Measurements from ENCODE around the gene PLD6.
"Not testable (repeated sequence)": the region's sequence is repeated elsewhere in the genome, so short reads cannot be mapped to it uniquely, and the experiment has no call there.

The PLD6 gene

GRCh38 chr17:17201271-17201670, 4.9 kb downstream of the PLD6 start:
- no peak for DNase-seq (ENCODE audit: low read depth)

DNA sequence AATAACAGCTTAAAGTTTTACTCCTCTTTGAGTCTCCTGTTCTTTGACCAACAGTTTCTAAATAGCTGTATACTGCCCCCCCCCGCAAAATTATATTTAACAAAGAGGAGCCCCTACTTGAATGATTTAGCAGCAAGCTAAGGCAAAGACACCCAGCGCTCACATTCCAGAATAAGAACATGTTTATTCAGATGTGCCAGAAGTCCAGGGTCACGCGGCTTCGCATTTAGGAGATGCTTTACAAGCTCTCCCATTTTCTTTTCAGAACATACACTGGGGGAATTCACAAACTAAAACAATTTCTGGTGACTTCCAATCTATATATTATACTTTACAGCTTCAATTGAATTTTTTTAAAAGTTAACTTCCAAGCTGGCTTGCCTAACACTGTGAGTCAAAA, 5.3 kb downstream of the PLD6 start:
- DNase-seq (ENCODE audit: low read depth), result no peak

- DNase-seq (ENCODE audit: low read depth), result no peak
These were observed 5.8 kb downstream of the PLD6 start for GRCh38 chr17:17200311-17200710.

- no peak for DNase-seq (ENCODE audit: low read depth)
These were observed 7.9 kb downstream of the PLD6 start for GRCh38 chr17:17198281-17198680.

GRCh38 chr17:17196776-17197175, 9.4 kb downstream of the PLD6 start:
- DNase-seq (ENCODE audit: low read depth), result no peak

GRCh38 chr17:17195466-17195865, 10.7 kb downstream of the PLD6 start:
- not testable (repeated sequence) for DNase-seq (ENCODE audit: low read depth)

DNA sequence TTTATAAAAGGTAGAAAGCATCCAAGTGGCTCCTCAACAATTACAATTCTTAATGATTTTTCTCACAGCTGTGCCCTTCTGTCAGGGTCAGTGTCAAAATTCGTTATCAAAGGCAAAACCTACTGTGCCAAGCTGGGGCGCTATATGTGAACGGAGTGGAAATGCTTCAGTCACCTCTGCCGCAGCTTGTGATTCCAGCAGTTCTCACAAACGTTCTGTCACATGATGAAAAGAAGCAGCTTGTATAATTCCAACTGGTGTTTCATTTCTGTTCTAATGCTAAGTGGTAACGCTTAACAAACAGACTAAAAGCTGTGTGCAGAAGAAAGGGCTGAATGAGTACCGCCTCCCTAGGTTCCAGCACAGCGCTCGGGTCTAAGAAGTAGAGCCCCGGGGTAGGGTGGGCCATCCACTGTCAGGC, 14.2 kb downstream of the PLD6 start:
- DNase-seq (ENCODE audit: low read depth), result no peak

GRCh38 chr17:17191346-17191792, 14.8 kb downstream of the PLD6 start:
- no peak for DNase-seq (ENCODE audit: low read depth)

DNA sequence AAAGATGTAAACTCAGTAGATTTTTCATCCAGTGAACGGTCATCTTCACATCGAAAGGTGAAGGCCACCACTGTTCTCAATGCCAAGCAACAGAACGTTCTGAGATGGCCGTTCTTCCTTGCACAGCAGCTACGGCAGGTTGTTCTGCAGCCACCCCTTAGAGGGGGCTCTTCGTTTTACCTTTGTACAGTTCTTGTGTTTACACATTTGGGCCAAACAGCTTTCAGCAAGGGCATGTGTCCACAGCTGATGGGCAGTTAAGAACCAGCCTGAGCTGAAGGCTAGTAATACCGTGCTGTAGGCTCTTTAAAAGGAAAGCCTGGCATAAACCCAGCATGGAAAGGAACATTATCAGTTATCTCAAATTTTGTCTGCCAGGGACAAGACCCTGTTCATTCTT, 15.9 kb downstream of the PLD6 start:
- no peak for DNase-seq (ENCODE audit: low read depth)

DNA sequence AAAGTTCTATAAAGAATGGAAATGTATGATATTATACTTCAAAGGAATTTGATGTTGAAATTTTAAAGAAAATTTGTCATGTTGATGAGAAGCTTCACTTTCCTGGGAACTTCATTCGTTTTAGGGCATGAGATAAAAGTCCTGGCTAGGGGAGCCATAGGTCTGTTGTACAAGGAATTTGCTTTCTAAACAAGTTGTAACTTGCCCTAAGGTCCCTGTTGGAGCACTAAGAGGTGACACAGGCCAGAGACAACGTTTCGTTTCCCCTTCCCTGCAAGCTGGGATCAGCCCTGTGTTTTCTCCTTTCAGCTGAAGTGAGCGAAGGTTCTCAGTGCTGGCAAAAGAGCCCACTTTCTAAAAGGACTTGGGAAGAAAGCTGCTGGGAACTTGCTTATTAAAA, 16.6 kb downstream of the PLD6 start:
- no peak for DNase-seq (ENCODE audit: low read depth)

GRCh38 chr17:17188586-17188985, 17.5 kb downstream of the PLD6 start:
- DNase-seq (ENCODE audit: low read depth), result no peak

DNA sequence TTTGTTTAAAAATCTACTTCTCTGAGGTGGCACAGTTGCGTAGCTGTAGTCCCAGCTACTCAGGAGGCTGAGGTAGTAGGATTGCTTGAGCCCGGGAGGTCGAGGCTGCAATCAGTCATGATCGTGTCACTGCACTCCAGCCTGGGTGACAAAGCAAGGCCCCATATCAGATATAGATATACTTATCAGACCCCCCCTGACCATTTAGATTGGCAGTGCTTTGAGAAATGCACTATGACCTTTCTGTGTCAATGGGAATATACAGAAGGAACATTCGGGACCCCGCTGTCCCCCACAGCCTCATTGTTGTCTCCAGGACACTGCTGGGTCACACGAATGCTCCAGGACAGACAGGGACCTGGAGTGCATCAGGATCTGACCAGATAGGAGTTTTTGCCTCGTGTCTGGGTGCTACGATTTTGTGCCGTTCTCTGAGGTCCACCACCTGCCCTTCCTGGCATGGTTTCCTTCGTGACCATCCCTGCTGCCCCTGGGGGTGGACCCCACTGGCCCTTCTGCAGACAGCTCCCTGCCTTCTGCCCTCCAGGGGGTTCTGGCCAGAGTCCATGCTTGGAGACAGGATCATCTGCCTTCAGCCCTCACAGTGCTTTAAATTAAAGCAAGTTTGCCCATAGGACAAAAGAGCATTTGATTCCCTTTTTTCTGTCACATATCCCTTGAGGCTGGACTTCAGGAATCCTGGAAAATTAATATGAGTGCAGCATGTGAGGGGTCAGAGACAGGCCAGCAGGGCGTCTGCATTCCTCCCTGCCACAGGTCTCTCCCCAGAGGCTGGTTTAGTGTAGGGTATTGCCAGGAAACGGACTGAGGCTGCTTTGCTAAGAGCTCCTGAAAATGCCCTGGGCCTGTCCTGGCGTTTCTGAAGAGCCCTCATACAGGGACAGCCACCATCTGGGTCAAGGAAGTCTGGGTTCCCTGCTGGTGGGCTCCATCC, 19.3 kb downstream of the PLD6 start:
- no peak for DNase-seq (ENCODE audit: low read depth)

GRCh38 chr17:17186051-17186450, 20.1 kb downstream of the PLD6 start:
- no peak for DNase-seq (ENCODE audit: low read depth)

DNA sequence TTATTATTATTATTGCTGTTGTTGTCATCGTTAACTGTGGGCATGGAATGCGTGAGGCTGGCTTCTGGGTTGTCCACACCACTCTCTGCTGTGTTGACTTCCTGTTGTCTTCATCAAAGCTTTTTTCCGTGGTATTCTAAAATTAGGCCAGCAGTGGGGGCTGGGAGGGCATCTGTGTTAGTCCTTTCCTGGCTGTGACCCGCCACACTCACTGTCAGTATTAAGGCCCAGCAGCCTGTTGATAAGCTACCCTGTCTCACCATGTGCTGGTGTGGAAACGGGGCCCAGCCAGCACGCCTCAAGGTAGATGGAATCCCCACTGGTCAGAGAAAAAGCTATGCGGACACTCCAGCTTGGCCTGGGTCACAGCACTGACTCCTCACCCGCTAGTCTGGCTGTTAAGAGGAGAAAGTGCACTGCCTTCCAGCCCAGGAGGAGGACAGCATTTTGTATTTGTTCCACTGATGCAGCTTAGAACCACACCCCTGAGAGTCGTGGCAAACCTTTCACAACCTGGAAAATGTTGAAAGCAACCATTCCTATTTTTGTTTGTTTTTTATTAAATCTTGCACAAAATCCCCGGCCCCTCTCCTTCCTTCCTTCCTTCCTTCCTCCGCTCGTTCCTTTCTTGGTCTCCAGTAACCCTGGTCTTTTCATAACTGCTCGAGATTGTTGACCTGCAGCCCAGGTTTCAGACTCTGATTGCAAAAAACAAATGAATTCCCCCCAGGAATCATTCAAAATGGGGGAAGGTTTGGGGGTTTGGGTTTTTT, 21.0 kb downstream of the PLD6 start:
- DNase-seq (ENCODE audit: low read depth), result not testable (repeated sequence)

- no peak for DNase-seq (ENCODE audit: low read depth)
These were observed 22.4 kb downstream of the PLD6 start for GRCh38 chr17:17183744-17184143.

DNA sequence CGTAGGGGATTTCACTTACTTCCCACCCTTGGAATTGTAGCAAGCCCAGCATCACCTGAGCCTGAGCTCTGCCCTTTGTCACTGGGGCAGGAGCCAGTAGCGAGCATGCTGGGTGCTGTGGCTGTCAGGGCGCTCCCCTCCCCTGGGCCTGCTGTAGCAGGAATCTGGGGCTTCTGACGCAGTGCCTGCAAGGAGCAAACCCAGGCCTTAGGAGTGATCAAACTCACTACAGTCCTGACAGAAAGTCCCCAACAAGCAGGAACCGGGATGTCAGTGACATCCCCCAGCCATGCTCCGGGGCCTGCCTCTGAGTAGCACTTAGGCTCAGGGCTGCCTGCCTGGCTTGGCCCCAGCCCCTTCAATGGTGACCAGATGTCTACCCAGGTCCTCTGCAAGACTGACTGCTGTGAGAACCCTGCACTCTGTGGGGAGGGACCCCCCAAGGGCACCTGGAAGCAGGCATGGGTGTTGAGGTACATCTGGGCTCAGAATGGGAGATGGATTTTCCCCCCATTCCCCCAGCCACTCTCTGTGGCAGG, 23.5 kb downstream of the PLD6 start:
- DNase-seq (ENCODE audit: low read depth), result no peak

- no peak for DNase-seq (ENCODE audit: low read depth)
These were observed 24.2 kb downstream of the PLD6 start for GRCh38 chr17:17181666-17182597.

DNA sequence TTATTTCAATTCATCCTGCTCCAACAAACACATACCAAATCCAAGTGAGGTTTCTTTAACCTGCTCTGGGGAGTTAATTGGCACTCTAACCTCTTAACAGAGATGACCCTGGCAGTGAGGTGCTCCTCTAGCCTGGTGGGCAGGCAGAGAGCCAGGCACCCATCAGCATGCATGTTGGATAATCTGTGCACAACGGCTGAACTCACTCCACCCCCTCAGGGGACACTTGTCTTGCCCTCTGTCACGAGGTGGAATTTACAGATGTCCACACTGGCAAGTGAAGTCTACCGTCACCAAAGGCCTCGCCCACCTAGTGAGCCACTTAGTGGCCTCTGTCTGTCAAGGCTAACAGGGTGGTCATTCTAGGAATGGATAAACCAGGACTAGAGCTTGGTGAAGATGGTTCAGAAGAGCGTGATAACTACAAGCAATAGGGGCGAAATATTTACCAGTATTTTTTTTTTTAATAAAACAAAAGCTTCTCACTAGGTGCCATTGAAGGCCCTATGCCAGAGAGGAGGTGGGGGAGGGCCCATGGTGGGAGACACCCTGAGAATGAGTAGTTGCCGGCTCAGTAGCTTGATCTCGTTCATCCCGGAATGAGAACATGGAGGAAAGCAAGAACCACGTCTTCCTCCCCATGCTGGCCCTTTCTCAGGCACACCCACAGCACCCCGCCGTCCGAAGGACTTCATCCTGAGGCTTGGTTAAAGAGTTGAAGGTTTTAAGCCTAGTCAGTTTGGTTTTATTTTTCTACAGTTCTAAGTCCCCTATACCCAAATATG, 25.2 kb downstream of the PLD6 start:
- no peak for DNase-seq (ENCODE audit: low read depth)

DNA sequence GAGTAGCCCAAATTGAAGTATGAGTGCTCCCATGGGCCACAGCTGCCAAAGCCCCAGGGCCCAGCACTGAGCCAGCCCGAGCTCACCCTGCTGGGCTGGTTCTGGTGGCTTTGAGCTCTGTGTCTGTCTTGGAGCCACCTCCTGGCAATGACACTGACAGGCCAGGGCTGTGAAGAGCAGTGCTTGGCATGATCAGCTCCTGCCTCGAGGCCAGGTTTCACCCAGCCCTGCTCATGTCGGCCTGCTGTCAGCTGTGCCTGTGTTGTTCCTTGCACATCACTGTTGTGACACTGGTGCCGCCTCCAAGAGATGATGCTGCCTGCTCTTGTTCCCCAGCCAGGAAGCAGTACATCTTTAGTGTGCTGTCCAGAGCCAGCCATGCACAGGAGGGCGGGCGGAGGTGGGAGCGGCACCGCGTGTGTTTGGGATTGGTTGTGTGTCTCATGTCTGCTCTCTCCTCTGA, 26.0 kb downstream of the PLD6 start:
- no peak for DNase-seq (ENCODE audit: low read depth)

GRCh38 chr17:17179371-17179827, 26.7 kb downstream of the PLD6 start:
- no peak for DNase-seq (ENCODE audit: low read depth)

DNA sequence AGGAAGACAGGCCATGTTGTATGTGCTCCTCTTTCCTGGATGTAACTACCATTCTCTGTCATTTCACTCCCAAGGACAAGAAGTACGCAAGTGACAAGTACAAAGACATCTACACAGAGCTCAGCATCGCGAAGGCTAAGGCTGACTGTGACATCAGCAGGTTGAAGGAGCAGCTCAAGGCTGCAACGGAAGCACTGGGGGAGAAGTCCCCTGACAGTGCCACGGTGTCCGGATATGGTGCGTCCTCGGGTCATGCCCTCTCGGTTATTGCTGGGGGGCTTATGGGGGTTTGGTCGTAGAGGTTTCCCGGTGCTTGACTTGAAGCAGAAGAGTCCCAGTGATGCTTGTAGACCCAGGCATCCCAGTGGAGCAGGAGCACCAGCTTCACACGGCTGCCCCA, 29.0 kb downstream of the PLD6 start:
- DNase-seq (ENCODE audit: low read depth), result peak; percentile 24
